ENCODE data around the gene SMYD3.

DNA sequence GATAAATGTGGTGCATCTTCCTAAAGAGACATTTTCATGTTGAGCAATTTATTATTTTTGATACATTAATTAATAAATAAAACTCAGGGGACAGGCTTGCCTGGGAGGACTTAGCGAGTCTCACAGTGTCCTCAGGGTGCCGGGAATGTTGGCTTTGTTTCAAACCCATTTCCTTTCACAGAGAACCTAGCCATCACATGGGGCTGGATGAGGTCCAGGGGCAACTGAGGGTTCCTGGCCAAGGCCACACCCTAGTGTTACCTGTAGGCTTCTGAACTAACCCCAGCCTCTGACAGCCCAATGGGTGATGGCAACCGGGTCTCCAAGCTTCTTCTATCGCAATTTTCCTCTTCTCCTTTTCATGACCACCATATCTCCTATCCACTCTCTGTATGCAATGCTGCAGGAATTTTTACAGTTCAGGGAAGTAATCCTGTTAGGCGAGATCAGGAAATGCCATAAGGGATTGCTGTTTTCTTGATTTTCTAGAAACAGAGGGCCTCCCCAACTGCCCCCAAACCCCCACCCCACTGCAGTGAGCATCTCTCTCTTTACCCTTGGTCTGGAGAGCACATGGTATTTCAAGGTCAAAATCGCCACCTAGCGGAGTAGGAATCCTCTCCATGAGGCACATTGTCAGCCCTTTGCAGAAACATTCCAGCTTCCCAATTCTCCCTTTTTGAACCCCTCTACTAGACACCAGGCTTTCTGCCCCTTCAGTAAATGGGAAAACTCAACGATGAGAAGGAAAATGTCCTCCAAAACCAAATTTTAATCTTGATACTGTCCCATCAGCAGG lies 22.1 kb upstream of the SMYD3 start:
- TF ChIP-seq, protein P1, sequence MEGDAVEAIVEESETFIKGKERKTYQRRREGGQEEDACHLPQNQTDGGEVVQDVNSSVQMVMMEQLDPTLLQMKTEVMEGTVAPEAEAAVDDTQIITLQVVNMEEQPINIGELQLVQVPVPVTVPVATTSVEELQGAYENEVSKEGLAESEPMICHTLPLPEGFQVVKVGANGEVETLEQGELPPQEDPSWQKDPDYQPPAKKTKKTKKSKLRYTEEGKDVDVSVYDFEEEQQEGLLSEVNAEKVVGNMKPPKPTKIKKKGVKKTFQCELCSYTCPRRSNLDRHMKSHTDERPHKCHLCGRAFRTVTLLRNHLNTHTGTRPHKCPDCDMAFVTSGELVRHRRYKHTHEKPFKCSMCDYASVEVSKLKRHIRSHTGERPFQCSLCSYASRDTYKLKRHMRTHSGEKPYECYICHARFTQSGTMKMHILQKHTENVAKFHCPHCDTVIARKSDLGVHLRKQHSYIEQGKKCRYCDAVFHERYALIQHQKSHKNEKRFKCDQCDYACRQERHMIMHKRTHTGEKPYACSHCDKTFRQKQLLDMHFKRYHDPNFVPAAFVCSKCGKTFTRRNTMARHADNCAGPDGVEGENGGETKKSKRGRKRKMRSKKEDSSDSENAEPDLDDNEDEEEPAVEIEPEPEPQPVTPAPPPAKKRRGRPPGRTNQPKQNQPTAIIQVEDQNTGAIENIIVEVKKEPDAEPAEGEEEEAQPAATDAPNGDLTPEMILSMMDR (IDR thresholded peaks at IDR 0.05; ENCODE audit: poor library complexity), result no peak
- TF ChIP-seq EZH2 (IDR thresholded peaks at IDR 0.05; ENCODE audit: borderline replicate concordance), result no peak

All from hepatocyte (in vitro differentiated cells).